ENCODE measurements around the gene BAZ2B.

BAZ2B gene

DNA sequence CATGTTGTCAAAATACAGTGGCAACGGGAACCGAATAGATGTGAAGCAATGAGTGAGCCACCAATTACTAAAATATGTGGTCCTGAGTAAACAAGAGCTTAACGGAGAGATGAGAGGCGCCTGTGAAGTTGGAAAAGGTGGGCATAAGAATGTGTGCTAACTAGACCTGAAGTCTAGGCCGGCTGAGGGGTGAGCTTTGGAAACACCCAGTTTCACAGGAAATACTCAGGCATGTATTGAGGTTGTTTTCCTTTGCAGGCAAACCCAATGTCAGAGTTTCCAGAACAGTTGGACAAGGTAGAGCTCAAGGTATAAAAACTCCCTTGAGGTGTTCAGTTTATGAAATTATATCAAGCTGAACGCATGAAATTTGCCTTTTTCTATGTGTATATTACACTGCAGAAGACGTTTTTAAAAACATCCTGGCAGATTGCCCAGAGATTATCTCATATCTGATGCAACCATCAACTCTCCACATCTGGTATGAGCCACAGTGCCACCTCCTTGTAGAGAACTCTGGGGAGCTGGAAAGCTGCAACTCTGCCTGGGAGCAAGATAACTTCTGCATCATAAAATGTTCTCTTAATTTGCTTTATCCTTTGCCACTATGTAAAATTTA is 325.9 kb downstream of the BAZ2B start:
- no peak overlapping the region for H3K4me3 ChIP-seq (ENCODE audit: insufficient read depth, low read length, poor library complexity, severe bottlenecking)
- peaks cover 3% of the 10 kb centered on the region; the same call in 1 of the 2 replicates for H3F3A ChIP-seq (ENCODE audit: insufficient read depth)
- H3K27me3 ChIP-seq (ENCODE audit: low read length), result no peaks in the 10 kb centered on the region
- H3K9me2 ChIP-seq (replicated peaks; ENCODE audit: insufficient read depth, low read length), result no peaks in the 10 kb centered on the region
- H3K79me2 ChIP-seq (ENCODE audit: insufficient read depth, low read length), result no peaks in the 10 kb centered on the region
- no peaks in the 10 kb centered on the region for H4K20me1 ChIP-seq (ENCODE audit: low read depth, low read length)
- H2AFZ ChIP-seq (ENCODE audit: low read depth, low read length, severe bottlenecking), result peak overlapping the region; percentile 12
- peak overlapping the region; percentile 28 for H3K4me2 ChIP-seq (ENCODE audit: low read depth, low read length, poor library complexity, severe bottlenecking)
- no peak overlapping the region for H3K9ac ChIP-seq (ENCODE audit: low read length)
- H3K27ac ChIP-seq (ENCODE audit: low read depth, low read length), result no peak overlapping the region
- TF ChIP-seq EZH2phosphoT487 (conservative IDR thresholded peaks at IDR 0.05; ENCODE audit: low read length), result no peak
- TF ChIP-seq, protein P1, sequence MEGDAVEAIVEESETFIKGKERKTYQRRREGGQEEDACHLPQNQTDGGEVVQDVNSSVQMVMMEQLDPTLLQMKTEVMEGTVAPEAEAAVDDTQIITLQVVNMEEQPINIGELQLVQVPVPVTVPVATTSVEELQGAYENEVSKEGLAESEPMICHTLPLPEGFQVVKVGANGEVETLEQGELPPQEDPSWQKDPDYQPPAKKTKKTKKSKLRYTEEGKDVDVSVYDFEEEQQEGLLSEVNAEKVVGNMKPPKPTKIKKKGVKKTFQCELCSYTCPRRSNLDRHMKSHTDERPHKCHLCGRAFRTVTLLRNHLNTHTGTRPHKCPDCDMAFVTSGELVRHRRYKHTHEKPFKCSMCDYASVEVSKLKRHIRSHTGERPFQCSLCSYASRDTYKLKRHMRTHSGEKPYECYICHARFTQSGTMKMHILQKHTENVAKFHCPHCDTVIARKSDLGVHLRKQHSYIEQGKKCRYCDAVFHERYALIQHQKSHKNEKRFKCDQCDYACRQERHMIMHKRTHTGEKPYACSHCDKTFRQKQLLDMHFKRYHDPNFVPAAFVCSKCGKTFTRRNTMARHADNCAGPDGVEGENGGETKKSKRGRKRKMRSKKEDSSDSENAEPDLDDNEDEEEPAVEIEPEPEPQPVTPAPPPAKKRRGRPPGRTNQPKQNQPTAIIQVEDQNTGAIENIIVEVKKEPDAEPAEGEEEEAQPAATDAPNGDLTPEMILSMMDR (IDR thresholded peaks at IDR 0.05; ENCODE audit: insufficient read depth, low read length, poor library complexity, severe bottlenecking), result no peak
- H3K36me3 ChIP-seq (ENCODE audit: low read length), result no peaks in the 10 kb centered on the region
- H3K9me3 ChIP-seq (ENCODE audit: insufficient read depth, low read length), result no peaks in the 10 kb centered on the region

DNA sequence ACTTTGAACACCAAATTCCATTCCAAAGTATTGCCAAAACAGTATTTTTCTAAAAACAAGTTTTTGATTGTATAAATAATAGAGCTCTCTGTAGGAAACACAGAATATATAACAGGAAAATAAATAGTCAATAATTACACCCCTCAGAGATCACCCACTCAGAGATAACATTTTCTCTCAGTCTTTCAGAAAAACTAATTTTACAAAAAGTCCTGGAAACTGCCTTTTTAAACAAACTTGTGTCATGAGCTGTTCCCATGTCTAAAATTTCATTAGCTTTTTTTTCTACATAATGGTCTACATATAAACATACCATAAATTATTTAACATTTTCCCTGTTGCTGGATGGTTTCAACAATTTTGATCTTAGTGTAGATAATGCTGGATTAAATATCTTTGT is 328.6 kb downstream of the BAZ2B start:
- no peaks in the 10 kb centered on the region for H3K9me3 ChIP-seq (ENCODE audit: insufficient read depth, low read length)
- TF ChIP-seq EZH2phosphoT487 (conservative IDR thresholded peaks at IDR 0.05; ENCODE audit: low read length), result no peak
- TF ChIP-seq, protein P1 (IDR thresholded peaks at IDR 0.05; ENCODE audit: insufficient read depth, low read length, poor library complexity, severe bottlenecking), result no peak
- no peaks in the 10 kb centered on the region for H4K20me1 ChIP-seq (ENCODE audit: low read depth, low read length)
- H3K4me2 ChIP-seq (ENCODE audit: low read depth, low read length, poor library complexity, severe bottlenecking), result peak overlapping the region; percentile 85
- H3K36me3 ChIP-seq (ENCODE audit: low read length), result no peaks in the 10 kb centered on the region
- H2AFZ ChIP-seq (ENCODE audit: low read depth, low read length, severe bottlenecking), result no peak overlapping the region
- H3K4me3 ChIP-seq (ENCODE audit: insufficient read depth, low read length, poor library complexity, severe bottlenecking), result no peak overlapping the region
- H3K27ac ChIP-seq (ENCODE audit: low read depth, low read length), result no peak overlapping the region
- H3F3A ChIP-seq (ENCODE audit: insufficient read depth), result peaks cover 12% of the 10 kb centered on the region; the same call in 1 of the 2 replicates
- no peaks in the 10 kb centered on the region for H3K9me2 ChIP-seq (replicated peaks; ENCODE audit: insufficient read depth, low read length)
- H3K79me2 ChIP-seq (ENCODE audit: insufficient read depth, low read length), result 0 out of 2 replicates have a peak, but pooled peaks cover 6% of the 10 kb centered on the region
- no peak overlapping the region for H3K9ac ChIP-seq (ENCODE audit: low read length)
- H3K27me3 ChIP-seq (ENCODE audit: low read length), result no peaks in the 10 kb centered on the region

DNA sequence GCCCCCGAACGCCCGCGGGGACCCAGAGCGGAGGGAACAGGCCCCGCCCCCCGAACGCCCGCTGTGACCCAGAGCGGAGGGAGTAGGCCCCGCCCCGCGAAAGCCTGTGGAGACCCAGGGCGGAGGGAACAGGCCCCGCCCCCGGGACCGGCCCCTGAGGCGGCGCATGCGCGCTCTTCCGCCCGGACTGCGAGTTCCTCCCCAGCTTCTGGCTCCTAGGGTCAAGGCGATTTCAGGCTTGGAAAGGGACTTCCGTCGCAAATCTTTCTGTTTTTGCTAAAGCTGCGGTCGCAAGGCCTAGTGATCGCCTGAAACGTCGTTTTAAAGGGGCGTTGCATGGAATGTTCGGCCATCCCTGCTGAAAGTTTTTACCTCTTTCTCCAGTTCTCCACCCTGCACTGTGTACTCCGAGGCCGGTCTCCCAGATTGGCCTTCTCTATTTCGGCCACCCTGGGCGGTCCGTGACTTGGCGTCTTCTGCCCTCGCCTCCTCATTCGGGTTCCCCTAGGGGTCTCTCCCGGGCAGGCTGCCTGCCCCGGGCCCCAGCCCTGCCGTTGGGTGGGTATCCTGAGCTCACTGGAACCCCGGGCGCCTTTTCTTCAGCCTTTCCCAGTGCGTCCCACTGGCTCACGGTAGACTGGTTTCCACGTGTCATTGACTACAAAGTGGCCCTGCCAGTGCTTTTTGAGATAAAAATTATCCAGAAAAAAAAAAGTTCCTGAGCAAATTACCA is 329.5 kb downstream of the BAZ2B start:
- H3K27me3 ChIP-seq (ENCODE audit: low read length), result no peaks in the 10 kb centered on the region
- H3K9me2 ChIP-seq (replicated peaks; ENCODE audit: insufficient read depth, low read length), result no peaks in the 10 kb centered on the region
- H3K27ac ChIP-seq (ENCODE audit: low read depth, low read length), result no peak overlapping the region
- peaks cover 12% of the 10 kb centered on the region; the same call in 1 of the 2 replicates for H3F3A ChIP-seq (ENCODE audit: insufficient read depth)
- H3K4me2 ChIP-seq (ENCODE audit: low read depth, low read length, poor library complexity, severe bottlenecking), result peak overlapping the region; percentile 85
- no peaks in the 10 kb centered on the region for H3K9me3 ChIP-seq (ENCODE audit: insufficient read depth, low read length)
- no peaks in the 10 kb centered on the region for H3K36me3 ChIP-seq (ENCODE audit: low read length)
- TF ChIP-seq, protein P1 (IDR thresholded peaks at IDR 0.05; ENCODE audit: insufficient read depth, low read length, poor library complexity, severe bottlenecking), result no peak
- no peak for TF ChIP-seq EZH2phosphoT487 (conservative IDR thresholded peaks at IDR 0.05; ENCODE audit: low read length)
- H2AFZ ChIP-seq (ENCODE audit: low read depth, low read length, severe bottlenecking), result peak overlapping the region; percentile 94
- H4K20me1 ChIP-seq (ENCODE audit: low read depth, low read length), result no peaks in the 10 kb centered on the region
- peak overlapping the region; percentile 69 for H3K9ac ChIP-seq (ENCODE audit: low read length)
- peak overlapping the region; percentile 76 for H3K4me3 ChIP-seq (ENCODE audit: insufficient read depth, low read length, poor library complexity, severe bottlenecking)
- 0 out of 2 replicates have a peak, but pooled peaks cover 6% of the 10 kb centered on the region for H3K79me2 ChIP-seq (ENCODE audit: insufficient read depth, low read length)

All from SU-DHL-6 (cell line).